Liver (tissue), 9 donors: Measurements from ENCODE around the gene KLHL33. TPM values are rescaled to one million over a fixed set of nuclear protein-coding genes. Genes with fewer than 3 reads are reported as not detected.
"Not testable (repeated sequence)": the region's sequence is repeated elsewhere in the genome, so short reads cannot be mapped to it uniquely, and the experiment has no call there.

Experiments used
- DNase-seq: peaks from one replicate; pipeline ENCODE4 v3.0.0-alpha.2; 2017; ENCODE audit warnings: low spot score
- H3K27ac ChIP-seq, 2 donors: one replicate each; pipeline ENCODE4 v1.7.0; 2013; ENCODE audit warnings: inconsistent platforms in 2 of 2, low read length in 2 of 2, control low read depth in 1 of 2, low read depth in 1 of 2, mild to moderate bottlenecking in 1 of 2
- H3K27me3 ChIP-seq, 4 donors: one replicate each; pipeline versions ENCODE4 v1.6.1 to v1.7.0; 2013; ENCODE audit warnings: low read length in 3 of 4, inconsistent platforms in 1 of 4, mild to moderate bottlenecking in 1 of 4, moderate library complexity in 1 of 4; ENCODE audit not compliant: control insufficient read depth in 4 of 4, insufficient read depth in 4 of 4
- H3K36me3 ChIP-seq, 4 donors: one replicate each; pipeline versions ENCODE4 v1.6.1 to v1.7.0; 2013; ENCODE audit warnings: low read length in 3 of 4, mild to moderate bottlenecking in 3 of 4, low read depth in 1 of 4, moderate library complexity in 1 of 4; ENCODE audit not compliant: control insufficient read depth in 4 of 4, insufficient read depth in 3 of 4
- H3K4me1 ChIP-seq, 4 donors: one replicate each; pipeline versions ENCODE4 v1.6.1 to v1.7.0; 2013; ENCODE audit warnings: low read length in 3 of 4, mild to moderate bottlenecking in 3 of 4, moderate library complexity in 1 of 4; ENCODE audit not compliant: control insufficient read depth in 4 of 4, insufficient read depth in 4 of 4
- H3K4me3 ChIP-seq, 3 donors: one replicate each; pipeline versions ENCODE4 v1.6.1 to v1.7.0; 2013; ENCODE audit warnings: low read length in 3 of 3, control low read depth in 1 of 3, low read depth in 1 of 3, mild to moderate bottlenecking in 1 of 3
- H3K9ac ChIP-seq, 2 donors: one replicate each; pipeline ENCODE4 v1.7.0; 2013; ENCODE audit warnings: low read length in 2 of 2, mild to moderate bottlenecking in 2 of 2, moderate library complexity in 2 of 2, control low read depth in 1 of 2, low read depth in 1 of 2
- H3K9me3 ChIP-seq, 4 donors: one replicate each; pipeline versions ENCODE4 v1.6.1 to v1.7.0; 2013; ENCODE audit warnings: low read length in 3 of 4; ENCODE audit not compliant: control insufficient read depth in 4 of 4
- EGR1 ChIP-seq, 2 donors: IDR thresholded peaks; 2 replicates each; pipeline ENCODE4 v1.6.1; 2016 to 2018; ENCODE audit warnings: antibody characterized with exemption in 2 of 2, low read depth in 2 of 2
- FOXA1 ChIP-seq: IDR thresholded peaks from 2 replicates; pipeline ENCODE4 v1.6.1; 2016; ENCODE audit warnings: antibody characterized with exemption
- FOXA2 ChIP-seq: IDR thresholded peaks from 2 replicates; pipeline ENCODE4 v1.6.1; 2016; ENCODE audit warnings: antibody characterized with exemption
- GABPA ChIP-seq, 2 donors: IDR thresholded peaks in 1 of 2; conservative IDR thresholded peaks in 1 of 2; 2 replicates each; pipeline ENCODE4 v1.6.1; 2016; ENCODE audit warnings: antibody characterized with exemption in 2 of 2, mild to moderate bottlenecking in 1 of 2, moderate library complexity in 1 of 2
- HNF4A ChIP-seq, 2 donors: conservative IDR thresholded peaks; 2 replicates each; pipeline ENCODE4 v1.6.1; 2016; ENCODE audit warnings: antibody characterized with exemption in 2 of 2, mild to moderate bottlenecking in 2 of 2
- HNF4G ChIP-seq: IDR thresholded peaks from 2 replicates; pipeline ENCODE4 v1.6.1; 2016; ENCODE audit warnings: antibody characterized with exemption
- JUND ChIP-seq, 2 donors: IDR thresholded peaks; 2 replicates each; pipeline ENCODE4 v1.6.1; 2016; ENCODE audit warnings: antibody characterized with exemption in 2 of 2
- NR2F2 ChIP-seq: IDR thresholded peaks from 2 replicates; pipeline ENCODE4 v1.6.1; 2016; ENCODE audit warnings: antibody characterized with exemption
- RAD21 ChIP-seq, 2 donors: IDR thresholded peaks; 2 replicates each; pipeline ENCODE4 v1.6.1; 2016; ENCODE audit warnings: antibody characterized with exemption in 2 of 2, mild to moderate bottlenecking in 2 of 2
- RXRA ChIP-seq, 2 donors: IDR thresholded peaks; 2 replicates each; pipeline ENCODE4 v1.6.1; 2017 to 2018; ENCODE audit warnings: antibody characterized with exemption in 2 of 2, mild to moderate bottlenecking in 1 of 2
- SP1 ChIP-seq: IDR thresholded peaks from 2 replicates; pipeline ENCODE4 v1.6.1; 2018; ENCODE audit warnings: antibody characterized with exemption, mild to moderate bottlenecking
- YY1 ChIP-seq: IDR thresholded peaks from 2 replicates; pipeline ENCODE4 v1.6.1; 2016; ENCODE audit warnings: antibody characterized with exemption, mild to moderate bottlenecking
- WGBS: extraction: QIAGEN DNeasy Blood & Tissue Kit; methylation state at CpG from one replicate; pipeline ENCODE4 v1.1.7; 2013; 5-methylcytosine and 5-hydroxymethylcytosine counted together
- polyA plus RNA-seq, 2 donors: library from polyadenylated mRNA; stranded (reverse) in 1 of 2; unstranded in 1 of 2; fragments of 200-250 nt in 1 of 2; fragments of >200 nt in 1 of 2; fragmentation: Nextera tagmentation in 1 of 2; extraction: Ambion mirVana in 1 of 2; gene quantifications; one replicate each; pipeline versions ENCODE4 v1.2.1 to v1.2.3, GENCODE V29; 2013 to 2015
- total RNA-seq, 2 donors: library from RNA; depleted of rRNA; stranded (reverse); fragments of >200 nt; gene quantifications; one replicate each; pipeline ENCODE4 v1.2.3, GENCODE V29; 2014
- TF ChIP-seq, protein P1 (sequence below): IDR thresholded peaks from 2 replicates; pipeline ENCODE4 v1.6.1; 2016; ENCODE audit warnings: antibody characterized with exemption
- TF ChIP-seq, protein P2 (sequence below): IDR thresholded peaks from 2 replicates; pipeline ENCODE4 v1.6.1; 2016; ENCODE audit warnings: antibody characterized with exemption
- TF ChIP-seq, protein P3 (sequence below): IDR thresholded peaks from 2 replicates; pipeline ENCODE4 v1.6.1; 2016; ENCODE audit warnings: antibody characterized with exemption
- TF ChIP-seq, protein P4 (sequence below): IDR thresholded peaks from 2 replicates; pipeline ENCODE4 v1.6.1; 2016; ENCODE audit warnings: antibody characterized with exemption, mild to moderate bottlenecking
- donor health status: healthy.
- donor health status: healthy.
- donor health status: healthy.
- donor health status: healthy.
- donor health status: healthy.

Gene KLHL33
- total and polyA plus RNA-seq, 4 donors, result 0.06 to 0.23 (median 0.15) TPM

DNA sequence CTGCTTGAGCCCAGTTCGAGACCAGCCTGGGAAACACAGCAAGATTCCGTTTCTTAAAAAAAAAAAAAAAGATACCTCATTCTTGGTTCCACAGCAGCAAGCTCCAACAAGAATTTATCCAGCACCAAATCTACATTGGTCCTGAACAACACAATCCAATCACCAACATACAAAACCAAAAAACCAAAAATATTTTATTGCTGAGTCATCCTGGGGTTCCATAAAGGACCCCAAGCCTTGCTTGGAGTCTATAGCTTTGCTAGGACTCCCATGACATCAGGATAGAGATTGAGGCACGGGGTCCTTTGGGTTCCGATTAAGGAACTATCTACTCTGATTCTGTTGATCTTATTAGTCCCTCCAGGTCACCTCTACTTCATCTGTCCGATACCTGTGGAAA lies 10.9 kb upstream of the KLHL33 start:
- H3K36me3 ChIP-seq, result peaks cover 8 to 55% (median 48%) of the 10 kb centered on the region in 4 donors
- no peaks in the 10 kb centered on the region for H3K9me3 ChIP-seq
- H3K4me3 ChIP-seq, result no peak overlapping the region
- no peak overlapping the region for H3K9ac ChIP-seq
- no peak for TF ChIP-seq JUND (IDR thresholded peaks at IDR 0.05)
- no peak for TF ChIP-seq YY1
- 94% methylated on average over 5 of the region's 5 CpGs for WGBS
- no peak overlapping the region for H3K27ac ChIP-seq
- DNase-seq, result no peak
- H3K27me3 ChIP-seq, result no peaks in the 10 kb centered on the region
- no peaks in the 10 kb centered on the region for H3K4me1 ChIP-seq

DNA sequence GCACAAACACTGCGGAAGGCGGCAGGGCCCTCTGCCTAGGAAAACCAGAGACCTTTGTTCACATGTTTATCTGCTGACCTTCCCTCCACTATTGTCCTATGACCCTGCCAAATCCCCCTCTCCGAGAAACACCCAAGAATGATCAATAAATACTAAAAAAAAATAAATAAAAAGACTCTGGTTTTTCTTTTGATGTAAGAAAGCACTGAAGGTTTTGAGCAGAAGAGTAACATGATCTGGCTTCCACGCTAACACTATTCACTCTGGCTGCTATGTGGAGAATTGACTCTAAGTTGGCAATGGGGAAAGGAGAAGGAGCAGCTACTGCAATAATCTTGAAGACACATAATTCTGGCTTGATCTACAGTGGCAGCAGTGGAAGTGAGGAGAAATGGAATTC lies 7.7 kb upstream of the KLHL33 start:
- not testable (repeated sequence) for DNase-seq, H3K27me3 ChIP-seq, H3K27ac ChIP-seq, H3K4me1 ChIP-seq, H3K9me3 ChIP-seq, H3K4me3 ChIP-seq, H3K9ac ChIP-seq
- H3K36me3 ChIP-seq, result peaks cover 3 to 35% (median 27%) of the 10 kb centered on the region in 4 donors
- WGBS, result 65% methylated on average over 2 of the region's 4 CpGs

DNA sequence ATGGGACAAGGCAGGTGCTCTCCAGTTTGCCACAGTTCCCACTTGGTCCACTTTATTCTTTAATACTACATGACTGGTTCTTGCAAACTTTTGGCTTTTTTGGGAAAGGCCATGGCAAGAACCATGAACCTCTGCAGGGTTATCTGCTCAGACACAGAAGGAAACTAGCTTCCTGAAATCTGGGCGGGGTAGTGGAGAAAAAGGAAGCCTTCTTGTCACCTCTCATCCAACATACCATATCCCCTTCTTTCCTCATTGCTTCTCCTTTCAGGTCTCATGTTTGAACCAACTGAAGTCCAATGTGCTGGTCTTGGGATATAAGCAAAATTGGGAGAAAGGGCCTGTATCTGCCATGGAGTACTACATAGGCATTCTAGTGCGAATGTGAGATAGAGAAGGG lies 5.5 kb upstream of the KLHL33 start:
- no peak for TF ChIP-seq HNF4A (conservative IDR thresholded peaks at IDR 0.05)
- TF ChIP-seq RAD21 (IDR thresholded peaks at IDR 0.05), result no peak
- TF ChIP-seq, protein P1, sequence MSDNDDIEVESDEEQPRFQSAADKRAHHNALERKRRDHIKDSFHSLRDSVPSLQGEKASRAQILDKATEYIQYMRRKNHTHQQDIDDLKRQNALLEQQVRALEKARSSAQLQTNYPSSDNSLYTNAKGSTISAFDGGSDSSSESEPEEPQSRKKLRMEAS, result no peak
- TF ChIP-seq NR2F2, result no peak
- no peak for TF ChIP-seq FOXA1
- no peak for TF ChIP-seq EGR1 (IDR thresholded peaks at IDR 0.05; ENCODE audit: low read depth in 2 of 2)
- no peak for TF ChIP-seq SP1
- TF ChIP-seq, protein P2, sequence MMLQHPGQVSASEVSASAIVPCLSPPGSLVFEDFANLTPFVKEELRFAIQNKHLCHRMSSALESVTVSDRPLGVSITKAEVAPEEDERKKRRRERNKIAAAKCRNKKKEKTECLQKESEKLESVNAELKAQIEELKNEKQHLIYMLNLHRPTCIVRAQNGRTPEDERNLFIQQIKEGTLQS, result no peak
- TF ChIP-seq FOXA2, result no peak
- TF ChIP-seq YY1, result no peak
- no peak for TF ChIP-seq HNF4G
- H3K27me3 ChIP-seq, result no peaks in the 10 kb centered on the region
- no peak for DNase-seq
- H3K36me3 ChIP-seq, result peaks cover 0 to 13% (median 6%) of the 10 kb centered on the region in 4 donors
- peaks cover 0 to 2% (median 0%) of the 10 kb centered on the region in 4 donors for H3K4me1 ChIP-seq
- no peak overlapping the region for H3K27ac ChIP-seq
- 88% methylated on average over 2 of the region's 2 CpGs for WGBS
- H3K9me3 ChIP-seq, result no peaks in the 10 kb centered on the region
- no peak overlapping the region for H3K9ac ChIP-seq
- no peak overlapping the region for H3K4me3 ChIP-seq

DNA sequence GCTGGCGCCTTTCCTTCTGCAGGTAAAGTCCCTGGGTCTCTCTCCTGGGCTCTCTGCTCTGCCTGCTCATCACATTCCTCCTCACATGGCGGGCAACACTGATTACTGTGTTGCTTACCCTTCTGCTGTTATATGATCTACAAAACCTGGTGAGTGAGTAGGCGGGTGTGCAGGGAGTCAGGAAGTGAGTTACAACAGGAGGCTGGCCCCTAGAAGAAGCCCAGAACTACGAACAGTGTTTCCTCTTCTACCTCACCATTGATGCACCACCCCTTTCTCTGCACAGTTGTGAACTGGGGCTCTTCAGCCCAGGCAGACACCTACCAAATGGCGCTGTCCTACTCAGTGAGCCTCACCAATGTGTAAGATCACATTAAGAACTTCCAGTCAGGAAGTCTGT lies 4.9 kb upstream of the KLHL33 start:
- peaks cover 0 to 7% (median 2%) of the 10 kb centered on the region in 4 donors for H3K36me3 ChIP-seq
- no peak overlapping the region for H3K9ac ChIP-seq
- no peak for DNase-seq
- WGBS, result 80% methylated on average over 5 of the region's 5 CpGs
- H3K4me3 ChIP-seq, result no peak overlapping the region
- peaks cover 0 to 2% (median 0%) of the 10 kb centered on the region in 4 donors for H3K4me1 ChIP-seq
- no peaks in the 10 kb centered on the region for H3K9me3 ChIP-seq
- H3K27ac ChIP-seq, result no peak overlapping the region
- H3K27me3 ChIP-seq, result no peaks in the 10 kb centered on the region
- TF ChIP-seq NR2F2 (no peak), HNF4G (no peak), RAD21 (IDR thresholded peaks at IDR 0.05) (no peak), RXRA (IDR thresholded peaks at IDR 0.05) (no peak), GABPA (IDR thresholded peaks at IDR 0.05 in 1 of 2, conservative IDR thresholded peaks at IDR 0.05 in 1 of 2) (no peak), YY1 (no peak), FOXA2 (no peak), JUND (IDR thresholded peaks at IDR 0.05) (no peak), HNF4A (conservative IDR thresholded peaks at IDR 0.05) (no peak), EGR1 (IDR thresholded peaks at IDR 0.05; ENCODE audit: low read depth in 2 of 2) (no peak)
- TF ChIP-seq, protein P3, sequence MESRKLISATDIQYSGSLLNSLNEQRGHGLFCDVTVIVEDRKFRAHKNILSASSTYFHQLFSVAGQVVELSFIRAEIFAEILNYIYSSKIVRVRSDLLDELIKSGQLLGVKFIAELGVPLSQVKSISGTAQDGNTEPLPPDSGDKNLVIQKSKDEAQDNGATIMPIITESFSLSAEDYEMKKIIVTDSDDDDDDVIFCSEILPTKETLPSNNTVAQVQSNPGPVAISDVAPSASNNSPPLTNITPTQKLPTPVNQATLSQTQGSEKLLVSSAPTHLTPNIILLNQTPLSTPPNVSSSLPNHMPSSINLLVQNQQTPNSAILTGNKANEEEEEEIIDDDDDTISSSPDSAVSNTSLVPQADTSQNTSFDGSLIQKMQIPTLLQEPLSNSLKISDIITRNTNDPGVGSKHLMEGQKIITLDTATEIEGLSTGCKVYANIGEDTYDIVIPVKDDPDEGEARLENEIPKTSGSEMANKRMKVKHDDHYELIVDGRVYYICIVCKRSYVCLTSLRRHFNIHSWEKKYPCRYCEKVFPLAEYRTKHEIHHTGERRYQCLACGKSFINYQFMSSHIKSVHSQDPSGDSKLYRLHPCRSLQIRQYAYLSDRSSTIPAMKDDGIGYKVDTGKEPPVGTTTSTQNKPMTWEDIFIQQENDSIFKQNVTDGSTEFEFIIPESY, result no peak
- TF ChIP-seq, protein P2, result no peak
- TF ChIP-seq, protein P1, result no peak
- TF ChIP-seq, protein P4, sequence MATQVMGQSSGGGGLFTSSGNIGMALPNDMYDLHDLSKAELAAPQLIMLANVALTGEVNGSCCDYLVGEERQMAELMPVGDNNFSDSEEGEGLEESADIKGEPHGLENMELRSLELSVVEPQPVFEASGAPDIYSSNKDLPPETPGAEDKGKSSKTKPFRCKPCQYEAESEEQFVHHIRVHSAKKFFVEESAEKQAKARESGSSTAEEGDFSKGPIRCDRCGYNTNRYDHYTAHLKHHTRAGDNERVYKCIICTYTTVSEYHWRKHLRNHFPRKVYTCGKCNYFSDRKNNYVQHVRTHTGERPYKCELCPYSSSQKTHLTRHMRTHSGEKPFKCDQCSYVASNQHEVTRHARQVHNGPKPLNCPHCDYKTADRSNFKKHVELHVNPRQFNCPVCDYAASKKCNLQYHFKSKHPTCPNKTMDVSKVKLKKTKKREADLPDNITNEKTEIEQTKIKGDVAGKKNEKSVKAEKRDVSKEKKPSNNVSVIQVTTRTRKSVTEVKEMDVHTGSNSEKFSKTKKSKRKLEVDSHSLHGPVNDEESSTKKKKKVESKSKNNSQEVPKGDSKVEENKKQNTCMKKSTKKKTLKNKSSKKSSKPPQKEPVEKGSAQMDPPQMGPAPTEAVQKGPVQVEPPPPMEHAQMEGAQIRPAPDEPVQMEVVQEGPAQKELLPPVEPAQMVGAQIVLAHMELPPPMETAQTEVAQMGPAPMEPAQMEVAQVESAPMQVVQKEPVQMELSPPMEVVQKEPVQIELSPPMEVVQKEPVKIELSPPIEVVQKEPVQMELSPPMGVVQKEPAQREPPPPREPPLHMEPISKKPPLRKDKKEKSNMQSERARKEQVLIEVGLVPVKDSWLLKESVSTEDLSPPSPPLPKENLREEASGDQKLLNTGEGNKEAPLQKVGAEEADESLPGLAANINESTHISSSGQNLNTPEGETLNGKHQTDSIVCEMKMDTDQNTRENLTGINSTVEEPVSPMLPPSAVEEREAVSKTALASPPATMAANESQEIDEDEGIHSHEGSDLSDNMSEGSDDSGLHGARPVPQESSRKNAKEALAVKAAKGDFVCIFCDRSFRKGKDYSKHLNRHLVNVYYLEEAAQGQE, result no peak
